Left kidney (tissue), 2 donors: ENCODE measurements around the gene CRIP1. TPM values are rescaled to one million over a fixed set of nuclear protein-coding genes. Genes with fewer than 3 reads are reported as not detected.
A peak's percentile ranks its signal among the peaks of the same experiment; 100 is the strongest.

Experiments used
- DNase-seq: peaks from one replicate; pipeline ENCODE4 v3.0.0-alpha.2; 2013
- polyA plus RNA-seq: library from polyadenylated mRNA; unstranded; fragments of 120-200 nt; gene quantifications from one replicate; pipeline ENCODE4 v1.2.1, GENCODE V29; 2013; ENCODE audit not compliant: insufficient read length

The CRIP1 gene
- polyA plus RNA-seq, 1 donor = 22.7 TPM

DNA sequence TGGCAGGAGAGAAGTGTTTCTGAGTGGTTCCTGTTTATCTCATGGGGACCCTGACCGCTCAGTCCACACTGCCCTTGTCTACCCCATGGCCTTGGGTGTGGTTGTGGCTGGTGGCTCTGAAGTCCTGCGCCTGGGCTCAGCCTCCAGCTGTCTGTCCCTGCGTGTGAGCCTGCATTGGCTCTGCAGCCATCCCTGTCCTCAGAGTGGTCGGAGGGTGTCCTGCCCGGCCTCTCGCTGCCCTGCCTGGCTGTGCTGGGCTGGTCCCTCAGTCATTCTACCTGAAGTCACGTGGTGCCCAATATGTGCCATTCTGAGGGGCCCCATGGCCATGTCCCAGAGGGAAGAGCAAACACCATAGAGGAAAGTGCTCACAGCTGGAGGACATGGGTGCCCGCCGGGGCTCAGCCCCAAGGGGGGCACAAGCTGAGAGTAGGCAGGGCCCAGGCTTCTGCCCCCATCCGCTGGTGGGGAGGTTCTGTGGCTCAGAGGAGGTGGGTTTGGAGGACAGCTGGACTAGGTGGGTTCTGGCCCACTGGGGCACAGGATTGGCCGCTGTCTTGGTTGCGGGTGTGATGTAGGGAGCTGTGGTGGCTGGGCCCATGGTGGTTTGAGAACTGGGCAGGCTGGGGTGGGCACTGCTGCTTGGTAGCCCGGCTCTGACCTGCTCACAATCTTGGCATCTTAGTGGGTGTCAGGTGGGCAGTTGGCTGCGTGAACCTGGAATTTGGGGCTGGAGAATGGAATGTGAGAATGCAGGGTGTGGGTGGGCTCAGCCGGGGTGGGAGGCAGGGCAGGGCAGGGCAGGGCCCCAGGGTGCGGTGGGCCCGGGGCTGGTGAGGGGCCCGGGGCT is 16.0 kb downstream of the CRIP1 start:
- DNase-seq = no peak

DNA sequence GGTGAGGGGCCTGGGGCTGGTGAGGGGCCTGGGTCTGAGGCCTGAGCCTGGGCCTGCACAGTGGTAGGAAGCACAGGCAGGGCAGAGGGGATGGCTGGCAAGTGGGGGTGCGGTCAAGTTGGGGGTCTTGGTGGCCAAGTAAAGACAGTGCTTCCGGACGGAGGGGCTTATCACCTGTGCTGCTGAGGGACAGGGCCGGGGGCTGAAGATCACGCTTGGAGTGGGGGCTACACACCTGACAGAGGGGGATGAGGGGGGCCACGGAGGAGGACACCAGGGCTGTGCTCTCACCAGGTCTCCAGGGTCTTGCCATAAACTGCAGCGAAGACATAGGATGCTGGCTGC is 16.6 kb downstream of the CRIP1 start:
- no peak for DNase-seq

DNA sequence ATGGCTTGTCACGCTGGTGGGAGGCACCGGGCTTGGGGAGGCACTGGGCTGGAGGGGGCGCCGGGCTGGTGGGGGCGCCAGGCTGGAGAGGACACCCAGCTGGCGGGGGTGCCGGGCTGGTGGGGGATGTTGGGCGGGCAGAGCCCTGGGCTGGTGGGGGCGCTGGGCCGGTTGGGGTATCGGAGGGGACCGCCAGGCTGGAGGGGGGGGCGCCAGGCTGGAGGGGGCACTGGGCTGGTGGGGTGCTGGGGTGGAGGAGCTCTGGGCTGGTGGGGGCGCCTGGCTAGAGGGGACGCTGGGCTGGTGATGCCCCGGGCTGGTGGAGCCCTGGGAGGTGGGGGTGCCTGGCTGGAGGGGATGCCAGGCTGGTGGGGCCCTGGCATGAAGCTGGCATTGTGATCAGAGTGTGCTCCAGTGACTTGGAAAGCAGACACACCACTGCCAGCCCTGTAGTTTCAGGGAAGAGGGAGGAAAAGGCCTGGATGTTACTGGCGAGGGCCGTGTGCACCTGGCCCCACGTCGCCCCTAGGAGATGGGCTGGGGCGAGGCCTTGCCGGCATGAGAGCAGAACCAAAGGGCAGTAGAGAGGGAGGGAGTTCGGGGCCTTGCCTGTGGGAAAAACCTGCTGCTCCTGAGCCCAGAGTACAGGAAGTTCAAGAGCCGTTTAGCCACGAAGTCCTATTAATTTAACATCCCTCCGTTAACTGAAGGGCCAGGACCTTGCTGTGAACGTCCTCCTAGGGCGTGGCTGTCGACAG is 17.4 kb downstream of the CRIP1 start:
- DNase-seq = no peak

- DNase-seq = no peak
Observed at GRCh38 chr14:105505101-105505500, 18.4 kb downstream of the CRIP1 start.

DNA sequence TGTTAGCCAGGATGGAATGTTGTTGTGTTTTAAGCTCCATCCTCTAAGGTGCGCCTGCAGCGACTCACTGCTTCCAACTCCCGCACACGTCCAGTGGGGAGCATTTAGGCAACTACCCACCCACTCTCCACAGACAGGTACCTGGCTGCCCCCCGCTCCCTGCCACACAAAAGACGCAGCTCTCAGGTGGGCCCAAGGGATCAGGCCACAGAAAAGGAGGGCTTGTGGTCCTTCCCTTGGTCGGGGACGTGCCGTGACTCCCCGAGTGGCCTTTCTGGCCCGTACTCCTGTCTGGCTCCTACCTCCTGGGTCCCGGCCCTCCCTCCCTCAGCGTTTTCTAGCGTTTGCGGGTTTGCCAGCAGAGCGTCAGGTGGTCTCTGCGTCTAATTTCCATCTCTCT is 20.6 kb downstream of the CRIP1 start:
- no peak for DNase-seq

DNA sequence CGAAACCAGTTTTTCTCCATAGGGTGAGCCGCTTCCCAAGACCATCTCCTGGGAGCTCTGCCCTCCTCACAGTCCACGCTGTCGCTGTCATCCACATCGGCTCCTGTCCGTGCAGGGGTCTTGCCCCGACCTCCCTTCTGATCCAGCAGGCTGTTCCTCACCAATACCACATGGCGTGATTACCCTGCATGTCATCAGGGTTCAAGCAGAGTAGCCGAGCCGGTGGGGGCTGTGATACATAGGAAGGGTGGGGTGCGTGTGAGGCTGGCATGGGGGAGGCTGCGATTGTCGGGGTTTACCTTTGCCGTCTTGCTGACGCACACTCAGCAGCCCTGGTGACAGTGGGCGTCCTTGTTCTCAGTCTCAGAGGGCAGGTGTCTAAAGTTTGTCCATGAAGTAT is 21.4 kb downstream of the CRIP1 start:
- DNase-seq = no peak

- no peak for DNase-seq
Observed at GRCh38 chr14:105508601-105509000, 21.9 kb downstream of the CRIP1 start.

DNA sequence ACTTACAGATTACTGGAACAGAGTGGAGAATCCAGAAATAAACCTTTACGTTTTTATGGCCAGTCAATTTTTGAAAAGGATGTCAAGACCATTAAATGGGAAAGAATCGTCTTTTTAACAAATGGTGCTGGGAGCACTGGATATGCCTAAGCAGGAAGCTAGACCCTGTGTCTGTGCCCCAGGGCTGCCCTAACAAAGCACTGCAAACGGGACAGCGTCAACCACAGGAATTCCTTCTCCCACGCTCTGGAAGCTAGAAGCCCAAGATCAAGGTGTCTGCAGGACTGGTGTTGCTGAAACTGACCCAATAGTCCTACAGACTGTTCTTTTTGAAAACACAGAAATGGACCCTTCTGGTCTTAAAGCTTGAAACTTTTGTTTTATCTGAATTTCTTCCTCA is 30.4 kb downstream of the CRIP1 start:
- DNase-seq = no peak

- DNase-seq = no peak
Observed at GRCh38 chr14:105519946-105520698, 33.4 kb downstream of the CRIP1 start.

DNA sequence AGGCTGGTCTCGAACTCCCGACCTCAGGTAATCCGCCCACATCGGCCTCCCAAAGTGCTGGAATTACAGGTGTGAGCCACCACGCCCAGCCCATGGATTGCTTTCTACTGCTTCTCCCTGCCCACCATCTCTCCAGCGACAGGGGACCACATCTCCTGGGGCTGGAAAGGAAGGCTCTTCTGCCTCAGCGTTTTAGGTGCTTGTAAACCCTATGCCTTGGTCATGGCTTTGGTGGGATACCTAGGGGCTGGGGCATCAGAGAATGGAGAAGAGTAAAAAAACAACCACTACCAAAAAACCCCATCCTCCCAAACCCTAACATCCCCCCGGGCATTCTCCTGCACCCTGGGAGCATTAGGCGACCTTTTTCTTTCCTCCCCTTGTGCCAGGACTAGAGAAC is 38.6 kb downstream of the CRIP1 start:
- no peak for DNase-seq

DNA sequence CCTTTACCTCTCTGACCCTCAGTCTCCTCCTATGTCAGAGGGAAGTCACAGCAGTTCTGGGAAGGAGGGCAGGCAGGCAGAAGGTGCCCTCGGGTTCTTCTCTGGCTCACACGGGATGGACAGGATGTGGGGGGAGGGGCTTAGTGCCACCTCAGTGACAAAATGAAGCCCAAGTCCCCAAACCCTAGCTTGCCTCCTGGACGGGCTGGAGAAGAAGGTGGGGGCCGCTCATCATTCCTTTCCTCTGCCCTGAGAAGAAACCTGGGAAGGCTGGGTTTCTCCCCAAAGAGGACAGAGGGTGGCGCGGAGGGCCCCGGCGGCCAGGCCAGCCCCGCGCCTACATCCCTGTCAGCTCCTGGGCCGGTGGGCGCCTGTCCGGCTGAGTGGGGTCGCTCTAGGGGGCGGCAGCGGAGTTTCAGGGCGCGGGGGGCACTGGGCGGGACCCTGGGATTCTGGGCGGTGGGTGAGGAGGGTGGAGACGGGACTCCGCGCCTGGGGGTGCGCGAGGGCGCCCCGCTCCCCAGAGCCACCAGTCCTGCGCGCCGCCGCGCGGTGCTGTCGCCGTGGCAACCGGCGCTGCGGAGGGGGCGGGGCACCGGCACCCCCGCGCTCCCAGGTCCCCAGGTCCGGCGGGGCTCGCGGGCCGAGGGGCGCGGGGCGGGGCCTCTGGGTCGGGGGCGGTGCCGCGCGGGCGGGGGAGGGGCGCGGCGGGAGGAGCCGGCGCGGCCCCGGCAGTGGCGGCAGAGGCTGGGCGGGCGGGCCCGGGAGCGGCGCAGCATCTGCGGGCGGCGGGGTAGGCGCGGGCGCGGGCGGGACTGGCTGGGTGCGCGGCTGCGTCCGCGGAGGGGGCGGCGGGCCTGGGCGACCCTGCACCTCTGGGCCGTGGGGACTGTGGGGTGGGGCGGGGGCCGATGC is 39.4 kb downstream of the CRIP1 start, which contains the start of gene TMEM121:
TMEM121 (plus strand) TSS at position 723 of the 915 bp plus-strand sequence. CDS start 2,252 bp downstream, outside the sequence.
- no peak for DNase-seq

DNA sequence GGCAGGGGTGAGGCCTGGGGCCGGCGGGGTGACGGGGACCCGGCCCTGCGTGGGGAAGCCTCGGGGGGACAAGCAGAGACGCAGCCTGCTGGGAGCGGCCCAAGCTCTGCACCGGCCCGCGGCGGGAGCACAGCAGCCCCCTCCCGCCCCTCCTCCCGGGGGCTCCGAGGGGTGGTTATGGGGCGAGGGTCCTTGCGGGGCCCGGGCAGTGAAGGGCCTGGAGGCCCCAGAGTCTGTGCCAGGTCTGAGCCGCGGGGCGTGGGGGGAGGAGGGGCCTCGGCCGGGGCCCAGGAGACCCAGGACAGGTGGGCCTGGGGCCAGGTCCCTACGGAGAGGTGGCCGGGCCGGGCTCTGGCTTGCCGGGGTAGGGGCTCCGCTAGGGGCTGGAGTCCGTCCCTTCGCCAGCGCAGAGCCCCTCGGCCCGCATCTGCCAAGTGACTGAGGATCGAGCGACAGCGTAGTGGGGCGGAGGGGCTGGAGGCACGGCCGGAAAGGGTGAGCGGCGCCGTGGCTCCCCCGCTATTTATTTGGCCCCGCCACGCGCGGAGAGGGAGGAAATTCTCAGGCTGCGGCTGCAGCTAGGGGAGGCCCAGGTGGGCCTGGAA is 40.2 kb downstream of the CRIP1 start:
- no peak for DNase-seq

DNA sequence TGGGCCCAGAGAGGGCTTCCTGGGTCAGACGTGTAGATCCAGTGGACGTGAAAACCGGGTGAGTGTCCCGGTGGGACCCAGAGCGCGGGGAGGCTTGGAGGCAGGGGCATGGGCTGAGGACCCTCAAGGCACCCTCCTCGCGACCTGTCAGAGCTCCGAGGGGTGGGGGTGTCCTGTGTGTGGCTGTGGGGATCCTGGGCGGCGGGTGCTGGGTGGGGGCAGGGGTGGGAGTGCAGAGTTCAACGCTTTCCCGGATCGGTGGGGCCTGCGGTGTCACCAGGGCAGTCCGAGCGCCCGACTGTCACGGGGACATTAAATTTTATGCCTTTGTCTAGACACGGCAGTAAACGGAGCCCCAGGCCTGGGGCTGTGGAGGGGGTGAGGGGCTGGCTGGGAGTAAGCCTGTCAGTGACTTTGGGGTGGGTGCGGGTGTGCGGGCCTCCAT is 40.7 kb downstream of the CRIP1 start:
- no peak for DNase-seq

DNA sequence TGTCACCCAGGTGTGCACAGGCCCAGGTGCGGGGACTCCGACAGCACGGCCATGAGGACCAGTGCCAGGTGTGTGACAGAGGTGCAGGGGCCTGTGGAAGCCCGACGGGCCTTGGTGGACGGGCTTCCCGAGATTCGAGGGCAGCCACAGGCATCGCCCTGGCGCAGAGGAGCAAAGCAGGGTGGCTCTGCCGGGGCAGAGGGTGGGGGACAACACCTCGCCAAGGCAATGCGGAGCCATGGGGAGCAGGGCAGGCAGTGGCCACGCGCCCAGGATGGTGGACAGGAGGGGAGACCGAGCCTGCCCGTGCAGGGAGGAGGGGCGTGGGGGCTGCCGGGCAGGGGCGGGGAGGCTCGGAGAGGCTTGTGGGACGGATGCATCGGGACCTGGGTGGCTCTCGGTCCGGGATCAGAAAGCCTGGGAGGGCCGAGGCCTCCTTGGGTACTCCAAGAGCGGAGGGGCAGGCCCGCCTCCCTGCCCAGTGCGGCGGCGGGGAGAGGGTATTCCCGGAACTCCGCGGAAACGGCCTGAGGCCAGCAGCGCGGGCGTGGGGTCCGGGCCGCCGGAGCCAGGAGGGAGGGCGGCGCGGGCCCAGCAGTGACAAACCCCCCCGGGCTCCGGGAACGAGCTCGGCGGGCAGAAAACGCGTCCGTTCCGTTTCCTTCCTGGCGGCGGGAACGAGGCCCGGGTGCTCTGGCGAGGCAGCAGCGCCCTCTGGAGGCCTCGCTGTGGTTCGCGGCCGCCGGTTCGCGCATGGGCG is 41.3 kb downstream of the CRIP1 start:
- peak; percentile 69 for DNase-seq

DNA sequence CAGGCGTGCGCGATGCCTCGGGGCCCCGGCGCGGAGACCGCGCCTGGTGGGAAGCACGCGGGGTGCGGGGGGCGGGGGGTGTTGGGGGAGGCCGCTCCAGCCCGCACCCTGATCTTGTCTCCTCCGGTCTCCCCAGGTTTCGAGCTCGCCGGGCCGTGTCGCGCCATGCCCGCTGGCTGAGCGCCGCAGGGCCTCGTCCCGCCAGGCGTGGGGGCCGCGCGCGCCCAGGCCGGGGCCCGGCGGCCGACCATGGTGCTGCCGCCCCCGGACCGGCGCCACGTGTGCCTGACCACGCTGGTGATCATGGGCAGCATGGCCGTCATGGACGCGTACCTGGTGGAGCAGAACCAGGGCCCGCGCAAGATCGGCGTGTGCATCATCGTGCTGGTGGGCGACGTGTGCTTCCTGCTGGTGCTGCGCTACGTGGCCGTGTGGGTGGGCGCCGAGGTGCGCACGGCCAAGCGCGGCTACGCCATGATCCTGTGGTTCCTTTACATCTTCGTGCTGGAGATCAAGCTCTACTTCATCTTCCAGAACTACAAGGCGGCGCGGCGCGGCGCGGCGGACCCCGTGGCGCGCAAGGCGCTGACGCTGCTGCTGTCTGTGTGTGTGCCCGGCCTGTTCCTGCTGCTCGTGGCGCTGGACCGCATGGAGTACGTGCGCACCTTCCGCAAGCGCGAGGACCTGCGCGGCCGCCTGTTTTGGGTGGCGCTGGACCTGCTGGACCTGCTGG is 42.1 kb downstream of the CRIP1 start:
- no peak for DNase-seq

GRCh38 chr14:105529319-105529568 is 42.6 kb downstream of the CRIP1 start:
- no peak for DNase-seq

- DNase-seq = no peak
Observed at GRCh38 chr14:105529569-105530284, 43.0 kb downstream of the CRIP1 start.

GRCh38 chr14:105530285-105531087 is 43.8 kb downstream of the CRIP1 start:
- no peak for DNase-seq
